ENCODE data around the gene SETD7. TPM values are rescaled to one million over a fixed set of nuclear protein-coding genes. Genes with fewer than 3 reads are reported as not detected.

SETD7 gene
- total and polyA plus RNA-seq, 2 donors from 2014 or later = 6.5 to 29.1 TPM

- Histone ChIP-seq H3K27ac (ENCODE audit: low read depth in 2 of 2, low read length in 2 of 2) (no peak overlapping the region), H3K9me3 (ENCODE audit: control insufficient read depth in 2 of 3, insufficient read depth in 1 of 3, low read length in 3 of 3) (no peaks in the 10 kb centered on the region), H3K9ac (ENCODE audit: low read length in 3 of 3) (no peak overlapping the region), H3K27me3 (ENCODE audit: control insufficient read depth, insufficient read depth, low read length) (no peaks in the 10 kb centered on the region), H3K4me1 (ENCODE audit: control insufficient read depth in 2 of 3, insufficient read depth in 2 of 3, low read depth in 1 of 3, low read length in 3 of 3) (no peaks in the 10 kb centered on the region), H3K36me3 (ENCODE audit: control insufficient read depth in 2 of 3, insufficient read depth in 3 of 3, low read length in 3 of 3) (no peaks in the 10 kb centered on the region), H3K4me3 (ENCODE audit: low read length in 3 of 3) (no peak overlapping the region)
- DNase-seq (no peak), FAIRE-seq (no peak)
- intact Hi-C loops (cut with DNase I) = no loop called here
- no peak for TF ChIP-seq CTCF (IDR thresholded peaks at IDR 0.05; ENCODE audit: borderline replicate concordance, extremely low read depth, insufficient read depth)
Measured at GRCh38 chr4:139492429-139492828, 63.6 kb downstream of the SETD7 start.

- Histone ChIP-seq H3K9me3 (ENCODE audit: control insufficient read depth in 2 of 3, insufficient read depth in 1 of 3, low read length in 3 of 3) (no peaks in the 10 kb centered on the region), H3K4me3 (ENCODE audit: low read length in 3 of 3) (no peak overlapping the region), H3K4me1 (ENCODE audit: control insufficient read depth in 2 of 3, insufficient read depth in 2 of 3, low read depth in 1 of 3, low read length in 3 of 3) (no peaks in the 10 kb centered on the region), H3K9ac (ENCODE audit: low read length in 3 of 3) (no peak overlapping the region), H3K27ac (ENCODE audit: low read depth in 2 of 2, low read length in 2 of 2) (no peak overlapping the region), H3K36me3 (ENCODE audit: control insufficient read depth in 2 of 3, insufficient read depth in 3 of 3, low read length in 3 of 3) (no peaks in the 10 kb centered on the region), H3K27me3 (ENCODE audit: control insufficient read depth, insufficient read depth, low read length) (no peaks in the 10 kb centered on the region)
- FAIRE-seq = no peak
- no peak for DNase-seq
- no peak for TF ChIP-seq CTCF (IDR thresholded peaks at IDR 0.05; ENCODE audit: borderline replicate concordance, extremely low read depth, insufficient read depth)
- intact Hi-C loops (cut with DNase I) = no loop called here
Measured at GRCh38 chr4:139489638-139490037, 66.4 kb downstream of the SETD7 start.

DNA sequence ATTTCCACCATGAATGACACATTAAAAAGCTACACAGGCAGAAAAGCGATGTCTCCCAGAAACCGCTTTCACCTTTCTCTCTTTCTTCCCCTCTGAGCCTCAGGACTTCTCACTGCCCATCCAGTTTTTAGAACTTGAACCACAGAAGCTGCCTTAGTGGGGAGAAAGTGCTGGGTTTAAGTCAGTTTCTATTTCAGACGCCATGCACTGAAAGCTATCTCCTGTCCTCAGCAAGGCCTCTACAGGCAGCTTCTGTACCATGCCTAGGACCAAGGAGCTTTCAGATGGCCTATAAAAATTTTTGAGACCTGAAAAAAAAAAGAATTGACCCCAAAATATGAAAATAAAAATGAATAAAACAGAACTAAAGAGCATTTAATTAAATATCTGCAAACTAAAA lies 67.6 kb downstream of the SETD7 start:
- Histone ChIP-seq H3K27me3 (ENCODE audit: control insufficient read depth, insufficient read depth, low read length) (no peaks in the 10 kb centered on the region), H3K36me3 (ENCODE audit: control insufficient read depth in 2 of 3, insufficient read depth in 3 of 3, low read length in 3 of 3) (no peaks in the 10 kb centered on the region), H3K4me1 (ENCODE audit: control insufficient read depth in 2 of 3, insufficient read depth in 2 of 3, low read depth in 1 of 3, low read length in 3 of 3) (no peaks in the 10 kb centered on the region), H3K27ac (ENCODE audit: low read depth in 2 of 2, low read length in 2 of 2) (no peak overlapping the region), H3K9me3 (ENCODE audit: control insufficient read depth in 2 of 3, insufficient read depth in 1 of 3, low read length in 3 of 3) (no peaks in the 10 kb centered on the region), H3K4me3 (ENCODE audit: low read length in 3 of 3) (no peak overlapping the region), H3K9ac (ENCODE audit: low read length in 3 of 3) (no peak overlapping the region)
- FAIRE-seq (no peak), DNase-seq (no peak)
- TF ChIP-seq CTCF (IDR thresholded peaks at IDR 0.05; ENCODE audit: borderline replicate concordance, extremely low read depth, insufficient read depth) = no peak
- intact Hi-C loops (cut with DNase I) = no loop called here

DNA sequence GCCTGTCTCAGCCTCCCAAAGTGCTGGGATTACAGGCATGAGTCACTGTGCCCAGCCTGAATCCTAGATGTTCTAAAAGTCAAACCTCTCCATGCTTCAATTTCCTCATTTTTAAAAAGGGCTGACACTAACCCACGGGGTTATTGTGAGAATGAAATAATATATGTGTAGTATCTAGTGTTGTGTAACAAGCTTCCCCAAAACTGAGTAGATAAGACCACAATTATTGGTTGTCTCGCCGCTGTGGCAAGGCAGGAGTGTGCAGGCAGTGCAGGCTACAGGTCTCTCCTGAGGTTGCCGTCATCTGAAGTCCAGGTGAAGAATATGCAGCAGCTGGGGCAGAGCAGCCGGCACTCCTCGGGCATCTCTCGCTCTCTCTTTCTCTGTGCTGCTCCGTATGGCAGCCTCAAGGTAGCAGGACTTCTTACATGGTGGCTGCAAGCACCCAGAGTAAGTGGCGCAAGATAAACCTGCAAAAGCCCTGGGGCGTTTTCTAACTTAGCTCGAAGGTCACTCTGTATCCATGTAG lies 71.2 kb downstream of the SETD7 start:
- H3K27ac ChIP-seq (ENCODE audit: low read depth in 2 of 2, low read length in 2 of 2) = no peak overlapping the region
- TF ChIP-seq CTCF (IDR thresholded peaks at IDR 0.05; ENCODE audit: borderline replicate concordance, extremely low read depth, insufficient read depth) = no peak
- H3K27me3 ChIP-seq (ENCODE audit: control insufficient read depth, insufficient read depth, low read length) = no peaks in the 10 kb centered on the region
- no peaks in the 10 kb centered on the region for H3K4me1 ChIP-seq (ENCODE audit: control insufficient read depth in 2 of 3, insufficient read depth in 2 of 3, low read depth in 1 of 3, low read length in 3 of 3)
- FAIRE-seq (no peak), DNase-seq (no peak)
- no peaks in the 10 kb centered on the region for H3K9me3 ChIP-seq (ENCODE audit: control insufficient read depth in 2 of 3, insufficient read depth in 1 of 3, low read length in 3 of 3)
- peaks cover 0 to 2% (median 0%) of the 10 kb centered on the region in 3 donors for H3K36me3 ChIP-seq (ENCODE audit: control insufficient read depth in 2 of 3, insufficient read depth in 3 of 3, low read length in 3 of 3)
- intact Hi-C loops (cut with DNase I) = no loop called here
- no peak overlapping the region for H3K9ac ChIP-seq (ENCODE audit: low read length in 3 of 3)
- no peak overlapping the region for H3K4me3 ChIP-seq (ENCODE audit: low read length in 3 of 3)

All from kidney (tissue), 14 donors.